ENCODE data around the gene SLC34A1. TPM values are rescaled to one million over a fixed set of nuclear protein-coding genes. Genes with fewer than 3 reads are reported as not detected.

The SLC34A1 gene
- total and polyA plus RNA-seq, 2 of the 13 experiments (the other 11 are each of a cell fraction or from before 2014, with no cell fraction given) = 0.03 to 0.20 TPM

- TF ChIP-seq MYC (CRISPR knock-in tag; IDR thresholded peaks at IDR 0.05; ENCODE audit: borderline replicate concordance) (peak; percentile 39; the same call in 1 of the 2 replicates), SAFB2 (CRISPR knock-in tag; IDR thresholded peaks at IDR 0.05; ENCODE audit: borderline replicate concordance, low read depth) (0 out of 2 replicates have a peak, but pooled peaks have one; percentile 31), ZNF770 (CRISPR knock-in tag; IDR thresholded peaks at IDR 0.05) (peak; percentile 81), ERF (CRISPR knock-in tag; IDR thresholded peaks at IDR 0.05) (peak; percentile 42; the same call in 1 of the 2 replicates), RAD21 (CRISPR knock-in tag; IDR thresholded peaks at IDR 0.05) (0 out of 2 replicates have a peak, but pooled peaks have one; percentile 7), HNRNPLL (IDR thresholded peaks at IDR 0.05; ENCODE audit: low read depth, low read length, poor library complexity, severe bottlenecking) (no peak), MTA1 (CRISPR knock-in tag; IDR thresholded peaks at IDR 0.05; ENCODE audit: borderline replicate concordance) (peak; percentile 47; the same call in 1 of the 2 replicates), GATAD2A (CRISPR knock-in tag; IDR thresholded peaks at IDR 0.05) (peak; percentile 52), MXI1 (IDR thresholded peaks at IDR 0.05; ENCODE audit: borderline replicate concordance, low read depth, low read length) (0 out of 3 replicates have a peak, but pooled peaks have one; percentile 32), AGO2 (optimal IDR thresholded peaks at IDR 0.05; ENCODE audit: low read depth, low read length) (peak; percentile 77), SOX13 (IDR thresholded peaks at IDR 0.05) (no peak), SOX13 (CRISPR knock-in tag; conservative IDR thresholded peaks at IDR 0.05 in 1 of 2, IDR thresholded peaks at IDR 0.05 in 1 of 2) (peak in 1 of 2 experiments; percentile 9; a peak in 1 of 4 replicates), TBX2 (CRISPR knock-in tag; IDR thresholded peaks at IDR 0.05; ENCODE audit: borderline replicate concordance) (0 out of 2 replicates have a peak, but pooled peaks have one; percentile 31), MED1 (CRISPR knock-in tag; IDR thresholded peaks at IDR 0.05) (peak; percentile 40), KDM2A (CRISPR knock-in tag; IDR thresholded peaks at IDR 0.05; ENCODE audit: borderline replicate concordance, low read depth) (no peak), ZNF343 (CRISPR knock-in tag; IDR thresholded peaks at IDR 0.05) (no peak), ZBTB33 (CRISPR knock-in tag; IDR thresholded peaks at IDR 0.05) (peak; percentile 19; the same call in 1 of the 2 replicates), REPIN1 (CRISPR knock-in tag; IDR thresholded peaks at IDR 0.05; ENCODE audit: borderline replicate concordance, low read depth) (peak; percentile 38; the same call in 1 of the 2 replicates), SP5 (CRISPR knock-in tag; IDR thresholded peaks at IDR 0.05; ENCODE audit: borderline replicate concordance, low read depth) (peak; percentile 61; the same call in 1 of the 2 replicates), EED (CRISPR knock-in tag; IDR thresholded peaks at IDR 0.05) (0 out of 2 replicates have a peak, but pooled peaks have one; percentile 53), MIER3 (CRISPR knock-in tag; IDR thresholded peaks at IDR 0.05; ENCODE audit: borderline replicate concordance) (no peak), PATZ1 (CRISPR knock-in tag; IDR thresholded peaks at IDR 0.05) (peak; percentile 69), ATAD3A (CRISPR knock-in tag; IDR thresholded peaks at IDR 0.05) (no peak), SAP130 (CRISPR knock-in tag; IDR thresholded peaks at IDR 0.05; ENCODE audit: low read depth) (peak; percentile 58)
Measured at GRCh38 chr5:177434942-177435738, 50.9 kb downstream of the SLC34A1 start (continued).
